COLO668 (cell line): ENCODE measurements around the gene RAPGEF5.

Experiments used
- DNase-seq: peaks from one replicate; lab custom pipeline; 2025; ENCODE audit not compliant: unreplicated experiment; lab: John Stamatoyannopoulos, UW

The RAPGEF5 gene

DNA sequence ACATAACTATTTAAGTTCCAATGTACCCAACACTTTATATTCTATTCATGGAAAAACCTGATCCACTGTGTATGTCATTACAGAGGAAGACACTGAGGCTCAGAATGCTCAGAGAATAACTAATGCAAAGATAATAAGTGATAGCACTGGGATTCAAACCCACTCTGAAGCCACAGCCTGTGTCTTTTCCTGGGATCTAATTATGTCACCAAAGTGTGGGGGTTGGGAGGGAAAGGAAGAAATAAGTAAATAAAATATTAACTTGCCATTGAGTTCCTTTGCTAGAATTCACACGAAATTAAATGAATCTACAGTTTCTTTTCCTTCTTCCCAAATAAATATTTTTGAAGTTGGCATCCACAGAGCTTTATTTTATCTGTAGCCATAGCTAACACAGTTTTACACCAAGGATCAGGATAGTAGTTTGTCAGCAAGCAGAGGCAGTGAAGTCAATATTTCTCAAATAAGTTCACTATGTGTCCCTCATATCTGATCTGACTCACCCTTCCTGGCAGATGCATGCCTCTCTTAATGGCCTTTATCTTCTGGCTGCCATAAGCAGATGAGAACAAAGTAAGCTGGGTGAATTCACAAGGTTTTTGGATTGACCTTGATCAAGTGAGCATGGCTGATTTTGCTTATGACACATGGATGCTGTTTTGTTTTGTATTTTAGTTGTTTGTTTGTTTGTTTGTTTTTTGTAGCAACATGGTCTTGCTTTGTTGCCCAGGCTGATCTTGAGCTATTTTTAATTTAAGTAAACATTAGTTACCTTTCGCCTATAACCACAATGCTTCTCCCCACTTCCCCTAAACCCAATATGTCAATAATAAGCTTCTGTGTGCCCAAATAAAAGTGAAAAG is 6.3 kb downstream of the RAPGEF5 start:
- peak; percentile 46 for DNase-seq

DNA sequence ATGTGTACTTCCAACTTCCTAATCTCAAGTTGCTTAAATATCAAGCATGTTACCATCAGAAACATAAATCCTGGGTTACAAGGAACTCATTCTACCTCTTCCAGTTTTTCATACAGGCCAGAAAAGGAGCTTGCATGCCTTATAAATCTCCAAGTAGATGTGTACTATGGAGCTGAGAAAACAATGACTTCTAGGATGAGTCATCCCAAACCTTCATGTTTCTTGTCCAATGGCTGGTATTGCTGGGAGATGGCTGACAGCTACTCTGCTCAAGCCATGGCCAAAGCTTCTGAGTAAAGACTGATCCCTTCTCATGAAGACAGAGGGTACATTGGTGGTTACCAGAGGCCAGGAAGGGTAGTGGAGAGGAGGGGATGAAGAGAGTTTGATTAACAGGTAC is 8.6 kb downstream of the RAPGEF5 start:
- DNase-seq = no peak

DNA sequence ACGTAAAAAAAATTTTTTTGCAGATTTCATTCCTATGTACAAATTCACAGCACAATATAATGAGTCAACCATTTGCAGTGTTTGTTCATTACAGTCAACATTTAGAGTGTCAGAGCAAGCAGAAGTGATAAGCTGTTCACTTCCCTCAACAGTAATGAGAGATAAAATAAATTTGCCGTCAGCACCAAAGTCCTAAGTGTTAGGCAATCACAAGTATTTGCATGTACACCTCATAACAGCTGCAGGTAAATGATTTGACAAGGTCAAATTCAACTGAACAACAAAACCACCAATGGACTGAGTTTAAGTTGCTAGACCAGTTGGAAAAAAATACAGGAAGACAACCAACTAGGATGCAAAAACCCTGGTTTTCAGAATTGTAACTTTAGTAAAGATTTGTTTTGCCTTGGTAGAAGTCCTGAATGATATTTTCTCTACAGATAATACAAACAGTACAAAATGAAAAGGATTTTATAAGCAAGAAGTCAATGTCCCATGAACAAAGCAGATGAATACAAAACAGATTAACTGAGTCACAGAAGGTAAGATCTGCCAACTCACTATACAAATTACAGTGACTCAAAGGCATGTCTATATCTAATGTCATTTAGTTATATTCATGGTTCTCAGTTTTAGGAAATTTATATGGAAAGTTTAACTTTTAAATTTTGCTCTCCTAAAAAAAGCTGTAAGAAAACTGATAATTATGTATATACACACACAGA is 10.4 kb downstream of the RAPGEF5 start:
- DNase-seq = peak; percentile 41

DNA sequence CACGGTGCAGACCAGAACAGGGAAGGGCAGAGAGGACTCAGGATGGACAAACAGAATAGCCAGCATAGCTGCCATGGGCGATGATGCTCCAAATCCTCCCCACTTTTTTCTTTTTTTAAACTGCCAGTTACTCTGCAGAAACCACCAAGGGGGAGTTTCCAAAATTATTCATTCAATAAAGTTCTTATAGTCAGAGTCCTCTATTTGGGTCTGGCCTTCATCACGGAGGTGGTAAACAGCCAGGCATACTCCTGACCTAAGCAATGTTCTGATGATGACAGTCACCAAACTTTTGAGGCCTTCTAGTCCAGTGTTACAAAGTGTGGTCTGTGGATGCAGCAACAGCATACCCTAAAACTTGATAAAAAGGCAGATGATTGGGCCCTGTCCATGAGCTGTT is 12.3 kb downstream of the RAPGEF5 start:
- DNase-seq = no peak

DNA sequence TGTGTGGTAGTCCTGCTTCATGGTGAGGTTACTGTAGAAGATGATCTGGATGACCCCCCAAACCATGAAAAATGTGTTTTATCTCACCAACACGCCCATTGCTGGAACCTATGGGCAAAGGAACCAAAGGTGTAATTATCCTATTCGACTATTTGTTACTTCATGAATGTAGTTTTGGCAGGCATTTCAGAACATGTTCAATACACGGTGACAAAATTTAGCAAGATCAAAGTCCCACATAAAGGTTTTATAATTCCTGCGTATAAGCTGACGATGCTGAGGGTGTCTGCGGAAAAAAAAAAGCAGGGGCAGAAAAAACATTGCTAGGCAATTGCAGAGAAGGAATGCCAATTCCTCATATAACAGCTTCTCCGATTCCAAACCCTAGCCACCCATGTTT is 13.3 kb downstream of the RAPGEF5 start:
- DNase-seq = no peak

DNA sequence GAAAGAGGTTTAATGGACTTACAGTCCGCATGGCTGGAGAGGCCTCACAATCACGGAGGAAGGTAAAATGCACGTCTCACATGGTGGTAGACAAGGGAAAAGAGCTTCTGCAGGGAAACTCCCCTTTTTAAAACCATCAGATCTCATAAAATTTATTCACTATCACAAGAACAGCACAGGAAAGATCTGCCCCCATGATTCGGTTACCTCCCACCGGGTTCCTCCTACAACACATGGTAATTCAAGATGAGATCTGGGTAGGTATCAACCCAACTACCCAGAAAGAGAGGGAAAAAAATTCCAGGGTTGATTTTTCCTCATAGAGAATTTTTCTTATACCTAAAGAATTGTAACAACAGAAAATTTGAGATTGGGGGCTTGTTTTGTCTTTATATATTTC is 13.9 kb downstream of the RAPGEF5 start:
- DNase-seq = no peak

DNA sequence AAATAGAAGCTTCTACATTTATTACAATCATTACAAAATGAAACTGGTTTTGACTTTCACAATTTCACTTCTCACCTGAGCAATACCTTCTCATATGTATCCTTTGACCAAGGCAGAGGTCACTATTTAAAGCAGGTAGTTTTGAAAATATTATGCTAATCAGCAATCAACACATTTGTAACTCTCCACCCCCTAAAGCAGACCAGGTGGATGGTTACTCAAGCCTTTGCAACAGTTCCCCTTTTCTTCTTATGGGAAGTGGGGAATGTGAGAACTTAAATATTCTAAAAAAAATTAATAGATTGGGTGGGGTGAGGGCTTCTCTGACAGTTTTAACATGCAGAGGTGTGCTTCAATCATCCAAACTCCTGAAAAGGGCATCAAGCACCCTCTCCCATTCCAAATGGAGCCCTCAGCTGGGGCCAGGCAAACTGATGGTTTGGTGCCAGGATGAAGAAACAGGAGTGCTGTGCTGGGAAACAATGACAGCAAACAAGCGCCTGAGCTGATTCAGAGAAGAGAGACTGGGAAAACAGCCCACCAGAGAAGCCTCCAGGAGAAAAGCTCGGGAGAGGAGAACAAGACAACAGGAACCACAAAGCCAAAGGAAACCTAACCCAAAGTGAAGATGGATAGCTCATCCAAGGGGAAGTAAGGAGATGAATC is 17.1 kb downstream of the RAPGEF5 start:
- no peak for DNase-seq

DNA sequence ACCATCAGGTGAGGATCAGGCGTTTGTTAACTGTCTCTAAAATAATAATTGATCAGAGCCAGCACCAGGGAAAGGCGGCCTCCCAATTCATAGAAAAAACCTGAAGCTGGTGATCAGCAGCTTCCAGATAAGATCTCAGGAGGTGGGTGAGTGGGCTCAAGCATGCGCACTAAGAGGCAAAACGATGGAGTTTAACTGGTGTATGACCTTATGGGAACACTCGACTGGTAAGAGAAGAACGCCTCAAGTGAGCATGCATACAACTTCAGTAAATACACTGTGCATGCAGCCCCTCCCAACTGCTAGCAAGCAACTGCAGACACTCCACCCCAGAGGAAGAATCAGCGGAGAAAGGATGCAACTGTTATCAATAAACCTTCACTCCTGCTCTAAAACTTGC is 18.1 kb downstream of the RAPGEF5 start:
- no peak for DNase-seq

DNA sequence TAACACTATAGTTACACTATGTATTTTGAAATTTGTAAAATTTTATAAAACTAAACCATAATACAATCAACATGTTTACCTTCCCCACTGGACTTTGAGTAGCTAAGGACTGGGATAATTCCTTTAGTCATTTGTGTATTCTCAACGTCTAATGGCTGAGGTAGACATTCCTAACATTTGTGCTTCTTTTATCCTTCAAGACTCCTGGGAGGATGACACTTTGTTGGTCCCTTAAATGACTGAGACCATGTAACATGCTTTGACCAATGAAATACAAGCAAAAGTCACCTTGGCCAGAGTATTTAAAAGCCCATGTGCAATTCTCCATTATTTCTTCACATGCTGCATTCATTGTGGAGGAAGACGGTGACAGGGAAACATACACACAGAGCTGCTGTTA is 18.5 kb downstream of the RAPGEF5 start:
- DNase-seq = no peak

DNA sequence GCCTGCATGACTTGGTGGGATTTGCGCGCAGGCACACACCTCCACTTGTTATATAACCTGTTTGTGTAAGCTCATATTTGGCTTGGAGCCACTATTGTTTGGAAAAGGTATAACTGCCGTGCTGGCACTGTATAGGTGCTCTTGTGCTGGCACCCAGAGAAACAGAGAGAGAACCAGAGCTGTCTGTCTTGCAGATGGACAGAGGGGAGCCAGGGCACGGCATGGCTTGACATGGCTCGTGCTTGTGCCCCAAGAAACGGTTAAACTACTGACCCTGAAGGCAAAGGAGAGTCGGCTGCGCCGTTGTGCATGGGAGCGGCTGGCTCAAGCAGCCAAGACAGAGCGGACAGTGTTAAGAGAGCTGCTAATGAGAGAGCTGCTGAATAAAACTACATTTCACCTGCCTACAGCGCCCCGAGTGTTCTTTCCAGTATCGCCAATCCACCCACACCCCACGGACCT is 23.2 kb downstream of the RAPGEF5 start:
- peak; percentile 73 for DNase-seq

DNA sequence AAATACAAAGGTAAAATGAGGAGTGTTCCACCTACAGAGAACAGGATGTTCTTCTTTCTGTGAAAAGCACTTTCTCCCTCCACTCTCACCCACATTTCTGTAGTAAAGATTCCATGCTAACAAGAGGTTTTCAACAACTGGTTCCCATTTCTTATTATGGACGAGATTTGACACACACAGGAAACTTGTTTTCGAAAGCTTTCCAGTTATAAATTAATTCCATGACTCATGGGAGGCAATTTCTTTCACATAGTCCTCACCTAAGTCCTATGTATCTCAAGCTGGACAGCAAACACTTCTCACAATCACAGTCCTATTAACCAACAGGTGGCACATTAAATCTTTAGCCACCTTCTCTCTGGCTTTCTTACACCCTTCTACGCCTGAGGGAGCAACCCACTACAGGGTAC is 24.5 kb downstream of the RAPGEF5 start:
- no peak for DNase-seq

DNA sequence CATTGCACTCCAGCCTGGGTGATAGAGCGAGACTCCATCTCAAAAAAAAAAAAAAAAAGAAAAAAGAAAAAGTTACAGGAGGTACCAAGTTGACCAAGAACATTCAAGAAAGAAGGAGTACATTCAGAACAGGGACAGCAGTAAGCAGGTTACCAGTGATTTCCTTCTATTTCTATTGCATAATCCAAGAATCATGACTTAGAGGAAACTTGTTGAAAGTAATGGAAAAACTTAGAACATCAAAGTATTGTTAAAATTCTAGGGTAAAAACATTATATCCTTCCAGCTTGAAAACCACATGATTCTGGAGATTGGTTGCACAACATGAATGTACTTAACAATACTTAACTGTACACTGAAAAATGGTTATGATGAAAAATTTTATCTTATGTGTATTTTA is 25.2 kb downstream of the RAPGEF5 start:
- DNase-seq = no peak

DNA sequence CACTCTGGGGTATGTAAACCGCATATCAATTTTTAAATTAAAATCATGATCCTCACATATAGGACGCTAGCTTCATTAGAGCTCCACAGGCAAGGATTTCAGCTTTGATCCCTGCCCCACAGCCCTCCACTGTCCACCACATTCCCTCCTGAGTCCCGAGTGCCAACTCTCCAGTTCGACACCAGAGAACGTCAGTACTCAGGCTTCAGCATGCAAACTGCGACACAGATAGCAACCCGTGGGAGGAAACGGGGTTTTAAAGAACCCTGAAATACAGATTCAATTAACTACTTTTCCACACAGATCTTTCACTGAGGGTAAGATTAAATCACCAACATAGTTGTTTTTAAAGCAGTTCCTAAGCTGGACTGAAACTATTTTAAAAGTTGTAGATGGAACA is 26.1 kb downstream of the RAPGEF5 start:
- no peak for DNase-seq

DNA sequence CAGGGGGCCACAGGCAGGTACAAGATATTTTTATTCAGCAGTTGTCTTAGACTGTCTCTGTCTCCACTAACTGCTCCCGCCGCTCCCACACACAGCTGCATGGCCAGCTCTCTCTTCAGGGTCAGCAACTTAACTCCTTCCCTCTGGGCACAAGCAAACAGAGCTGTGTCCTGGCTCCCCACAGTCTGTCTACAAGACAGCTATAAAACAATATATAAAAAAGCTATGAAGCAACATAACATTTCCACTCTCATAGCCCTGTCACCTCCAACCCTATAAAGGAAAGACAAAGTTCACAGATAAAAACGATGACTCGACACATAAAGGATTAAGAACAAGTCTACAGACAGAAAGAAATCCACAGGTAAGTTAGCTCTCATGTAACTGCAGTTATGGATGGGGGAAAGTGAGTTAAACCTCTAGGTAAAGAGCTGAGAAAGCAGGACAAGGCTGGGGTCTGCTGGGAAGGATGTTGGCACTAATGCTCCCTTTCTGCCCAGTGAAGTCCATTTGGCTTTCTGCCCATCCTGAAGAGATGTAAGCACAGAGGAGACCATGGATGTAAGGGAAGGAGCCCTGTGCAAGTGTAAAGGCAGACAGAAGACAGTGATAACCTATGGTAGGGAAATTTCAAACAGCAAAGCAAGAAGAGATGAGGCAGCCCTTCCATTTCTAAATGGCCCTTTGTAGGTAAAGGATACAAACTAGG is 27.0 kb downstream of the RAPGEF5 start:
- DNase-seq = no peak

DNA sequence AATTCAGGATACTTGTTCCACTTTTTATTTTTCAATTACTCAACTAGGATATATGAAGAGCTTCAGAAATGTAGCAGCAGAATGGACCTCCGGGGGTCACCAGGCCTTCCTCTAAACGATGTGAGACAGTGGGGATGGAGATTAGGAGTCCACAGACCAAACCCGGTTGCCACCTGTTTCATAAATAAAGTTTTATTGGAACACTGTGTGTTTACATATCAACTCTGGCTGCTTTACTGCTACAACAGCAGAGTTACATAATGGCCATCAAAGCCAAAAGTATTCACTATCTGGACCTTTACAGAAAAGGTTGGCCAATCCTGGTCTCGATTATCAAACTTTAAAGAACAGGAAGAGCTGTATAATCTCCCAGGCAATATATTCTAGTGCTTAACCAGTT is 30.8 kb downstream of the RAPGEF5 start:
- DNase-seq = no peak

DNA sequence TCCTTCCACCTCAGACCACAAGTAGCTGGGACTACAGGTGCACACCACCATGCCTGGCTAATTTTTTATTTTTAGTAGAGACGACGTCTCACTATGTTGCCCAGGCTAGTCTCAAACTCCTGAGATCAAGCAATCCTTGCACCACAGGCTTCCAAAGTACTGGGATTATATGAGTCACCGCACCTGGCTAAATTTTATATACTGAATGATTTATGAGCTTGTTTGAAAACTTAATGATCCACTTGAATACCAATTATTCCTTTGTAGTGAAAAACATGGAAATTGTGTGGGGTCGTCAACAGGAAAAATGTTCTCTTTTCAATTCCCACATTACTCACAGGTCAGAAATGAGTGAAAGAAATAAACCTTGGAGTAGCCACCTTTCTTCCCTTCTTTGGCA is 31.3 kb downstream of the RAPGEF5 start:
- DNase-seq = no peak

DNA sequence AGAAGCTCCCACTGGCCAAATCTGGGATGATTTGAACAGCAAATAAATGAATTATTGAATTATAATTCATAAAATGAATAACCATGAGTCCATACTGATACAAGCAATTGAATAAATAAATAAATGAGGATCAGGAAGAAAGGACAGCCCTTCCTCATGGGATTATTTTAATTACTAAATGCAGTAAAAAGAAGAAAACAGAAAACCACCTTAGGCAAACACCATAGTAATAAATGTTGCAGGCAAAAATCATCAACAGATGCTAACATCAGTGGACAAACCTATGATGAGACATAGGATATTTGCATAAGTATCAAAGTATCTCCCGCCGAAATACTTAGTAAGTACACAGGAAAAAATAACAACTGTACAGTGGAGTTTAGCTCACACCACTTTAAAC is 33.2 kb downstream of the RAPGEF5 start:
- DNase-seq = no peak

DNA sequence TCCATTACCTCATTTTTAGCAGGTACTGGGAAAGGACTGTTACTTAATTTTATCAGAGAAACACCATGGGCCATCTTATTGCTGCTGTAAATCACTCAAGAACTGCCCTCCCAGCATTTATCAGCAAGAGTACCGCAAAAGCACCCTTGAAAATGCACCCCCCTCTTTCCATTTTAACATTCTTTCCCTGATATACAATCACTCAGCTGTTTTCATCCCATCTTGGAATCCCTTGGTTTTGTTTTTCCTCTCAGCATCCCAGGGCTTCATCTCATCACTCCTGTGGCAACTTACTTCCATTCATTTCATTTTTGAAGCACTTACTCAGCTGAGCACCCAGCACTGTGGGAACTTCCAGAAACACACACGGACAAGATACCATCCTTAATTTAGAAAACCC is 36.5 kb downstream of the RAPGEF5 start:
- no peak for DNase-seq

DNA sequence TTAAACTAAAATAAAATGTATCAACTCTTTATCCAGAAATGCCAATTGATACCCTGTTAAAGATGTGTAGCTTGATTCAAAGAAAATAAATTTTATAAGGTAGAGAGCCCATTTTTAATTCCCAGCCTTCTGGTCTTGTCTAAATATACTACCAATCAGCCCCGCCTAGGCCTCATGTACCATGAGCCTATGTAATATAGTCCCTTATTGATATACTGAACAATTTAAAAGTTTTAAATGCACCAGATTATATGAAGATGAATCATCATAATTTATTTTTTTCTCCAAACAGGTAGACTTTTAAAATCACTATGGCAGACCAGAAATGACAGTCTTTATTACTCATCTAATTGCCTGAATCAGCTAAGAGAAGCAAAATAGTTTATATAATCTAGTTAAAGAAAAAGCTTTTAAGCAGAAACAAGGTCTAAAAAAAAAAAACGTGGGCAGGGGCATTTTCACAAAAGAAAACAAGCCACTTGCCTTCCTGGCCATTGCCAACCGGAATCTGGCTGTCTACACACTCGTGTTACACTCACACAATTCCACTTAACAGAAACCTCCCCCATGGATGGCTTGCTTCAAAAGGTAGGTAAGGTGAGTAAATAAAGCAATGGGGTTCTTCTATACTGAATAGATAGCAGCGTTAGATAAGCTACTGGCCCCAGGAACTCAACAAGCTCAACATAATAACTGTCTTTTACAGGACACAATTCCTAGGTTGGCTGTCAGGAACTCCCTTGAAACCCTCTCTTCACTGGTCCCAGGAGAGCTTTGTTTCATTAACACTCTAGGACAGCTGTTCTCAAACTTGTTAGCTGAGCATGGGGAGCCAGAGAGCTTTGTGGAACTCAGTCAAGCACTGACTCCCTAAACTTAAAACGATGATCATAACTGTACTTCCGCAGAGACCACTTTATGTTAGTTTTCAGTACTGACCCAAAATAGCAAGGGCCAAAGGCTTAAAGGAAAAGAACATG is 37.2 kb downstream of the RAPGEF5 start:
- peak; percentile 70 for DNase-seq

DNA sequence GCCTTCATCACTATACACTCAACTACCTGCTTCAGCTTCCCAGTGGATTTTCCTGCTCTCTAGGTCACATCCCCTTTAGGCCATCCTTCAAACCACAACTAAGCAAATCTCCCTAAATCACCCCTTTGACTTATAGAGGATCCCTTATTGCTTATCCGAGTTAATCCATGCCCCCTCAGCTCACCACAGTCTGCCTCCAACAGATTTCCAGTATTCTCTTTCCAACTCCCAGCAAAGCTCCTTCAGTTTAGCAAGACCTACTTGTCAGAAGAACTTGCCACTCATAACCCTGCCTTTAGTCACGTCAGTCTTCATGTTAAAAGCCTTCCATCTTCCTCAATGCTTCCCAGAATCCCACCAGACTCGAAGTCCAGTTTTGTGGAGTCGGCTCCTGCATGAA is 38.6 kb downstream of the RAPGEF5 start:
- DNase-seq = no peak
